ENCODE results near the gene ASPDH.
"Not testable (repeated sequence)": the region's sequence is repeated elsewhere in the genome, so short reads cannot be mapped to it uniquely, and the experiment has no call there.

The ASPDH gene

DNA sequence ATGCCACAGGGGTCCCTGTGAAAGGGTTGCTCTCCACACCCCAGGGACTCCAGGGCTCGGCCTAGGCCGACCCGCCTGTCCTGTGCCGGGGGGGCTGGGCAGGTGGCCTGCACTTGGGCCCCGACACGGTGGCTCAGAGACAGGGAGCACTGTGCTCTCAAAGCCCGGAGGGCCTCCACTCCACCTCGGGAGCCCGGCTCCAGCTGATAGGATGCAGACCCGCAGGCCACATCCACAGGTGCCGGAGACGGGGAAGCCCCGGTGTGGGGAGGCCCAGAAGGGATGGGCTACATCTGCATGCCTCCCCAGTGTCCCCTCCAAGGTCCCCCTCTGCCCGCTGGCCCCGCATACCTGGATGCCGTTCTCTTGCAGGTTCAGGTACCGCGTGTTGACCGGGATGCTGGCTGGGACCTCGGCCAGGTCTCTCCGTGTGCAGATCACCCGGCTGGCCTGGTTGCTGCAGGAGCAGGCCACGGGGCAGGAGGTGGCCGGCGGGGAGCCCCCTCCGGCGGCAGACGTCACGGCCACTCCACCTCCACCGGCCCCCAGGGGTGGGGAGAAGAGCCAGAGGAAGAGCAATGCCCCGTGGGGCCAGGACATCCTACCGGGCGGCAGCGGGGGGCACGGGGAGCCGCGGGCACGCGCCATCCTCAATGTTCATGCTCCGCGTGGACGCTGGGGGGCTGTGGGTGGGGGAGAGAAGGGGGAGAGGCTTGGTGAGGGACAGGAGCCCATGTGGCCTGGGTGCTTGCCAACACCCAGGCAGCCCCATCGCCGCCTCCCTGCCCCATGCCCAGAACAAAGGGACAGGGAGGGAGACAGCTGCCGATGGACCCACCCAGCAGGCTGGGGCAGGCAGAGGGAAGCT lies 34.7 kb upstream of the ASPDH start:
- in situ Hi-C loops (cut with MboI; ENCODE audit: low sequenced_read_pairs): no loop called here

DNA sequence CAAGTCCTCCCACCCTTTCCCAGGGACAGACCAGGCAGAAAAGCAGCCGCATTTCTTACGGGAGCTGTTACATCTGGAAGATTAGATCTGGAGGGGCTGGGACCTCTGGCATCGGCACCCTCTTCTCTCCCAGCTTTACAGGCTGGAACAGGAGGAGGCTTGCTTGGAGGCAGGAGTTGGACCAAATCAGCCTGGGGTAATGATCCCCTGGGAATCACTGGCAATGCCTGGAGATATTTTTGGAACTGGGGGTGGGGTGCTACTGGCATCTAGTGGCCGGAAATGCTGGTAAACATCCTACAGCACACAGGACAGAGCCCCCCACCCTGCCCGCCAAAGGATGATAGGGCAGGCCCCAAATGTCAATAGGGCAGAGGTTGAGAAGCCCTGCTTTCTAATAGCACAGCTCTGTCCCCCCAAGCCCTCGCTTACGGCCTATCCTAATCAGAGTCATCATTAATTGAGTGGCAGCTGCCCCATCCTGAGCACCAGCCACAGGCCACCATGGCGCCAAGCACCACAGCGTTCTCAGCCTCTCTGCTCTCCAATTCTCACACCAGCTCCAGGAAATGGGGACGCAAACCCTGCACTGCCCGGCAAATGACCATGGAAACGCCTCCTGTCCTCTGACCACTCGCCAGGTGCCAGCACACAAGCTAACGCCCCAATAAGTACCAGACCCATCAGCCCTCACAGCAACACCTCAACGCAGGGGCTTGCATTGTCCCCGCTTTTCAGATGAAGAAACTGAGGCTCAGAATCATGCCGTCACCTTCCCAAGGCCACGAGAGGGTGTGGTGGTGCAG lies 33.9 kb upstream of the ASPDH start:
- in situ Hi-C loops (cut with MboI; ENCODE audit: low sequenced_read_pairs): no loop called here

DNA sequence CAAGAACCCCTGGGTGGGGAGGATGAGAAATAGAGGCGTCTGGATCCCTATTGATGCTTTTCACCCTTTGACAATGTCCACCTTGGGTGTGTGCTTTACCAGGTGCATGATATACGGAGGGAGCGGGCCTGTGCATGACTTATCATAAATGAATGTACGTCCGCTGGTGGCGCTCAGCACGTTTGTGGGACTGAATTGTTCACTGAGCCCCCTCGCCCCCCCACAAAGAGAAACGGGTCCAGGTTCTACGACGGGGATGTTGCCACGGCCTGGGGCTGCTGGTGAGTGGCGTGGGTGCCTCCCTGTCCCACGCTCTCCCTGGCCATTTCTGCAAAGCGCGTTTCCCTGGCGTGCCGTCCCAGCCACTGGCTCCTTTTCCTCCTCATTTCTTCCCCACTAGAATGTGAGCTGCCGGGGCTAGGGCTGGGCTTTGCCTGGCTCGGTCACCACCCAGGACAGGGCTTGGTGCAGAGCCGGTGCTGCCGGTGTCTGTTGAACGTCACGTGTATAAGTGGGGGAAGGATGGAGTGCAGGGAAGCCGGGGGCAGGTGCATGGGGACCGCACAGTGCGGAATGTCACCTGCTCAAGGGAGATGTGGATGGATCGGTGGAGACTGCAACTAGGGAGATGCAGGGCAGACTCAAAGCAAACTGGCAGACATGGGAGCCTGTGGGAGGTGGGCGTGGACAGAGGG lies 33.0 kb upstream of the ASPDH start:
- in situ Hi-C loops (cut with MboI; ENCODE audit: low sequenced_read_pairs): no loop called here

DNA sequence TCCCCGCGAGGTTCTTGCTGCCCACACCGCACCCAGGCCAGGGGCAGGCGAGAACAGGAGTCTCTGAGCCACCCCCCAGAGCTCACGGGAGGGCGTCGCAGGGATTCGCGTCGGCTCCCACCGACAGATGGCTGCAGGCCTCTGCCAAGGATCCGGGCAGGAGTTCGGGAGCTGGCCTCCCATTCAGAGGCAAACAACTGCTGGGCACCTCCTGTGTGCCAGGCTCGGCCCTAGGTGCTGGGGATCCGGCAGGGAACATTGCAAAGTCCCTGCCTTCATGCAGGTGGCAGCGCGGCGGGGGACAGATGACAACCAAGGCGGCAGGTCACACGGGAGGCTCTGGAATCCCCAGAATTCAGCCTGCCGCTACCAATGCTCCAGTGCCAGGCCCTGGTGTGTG lies 29.2 kb upstream of the ASPDH start:
- in situ Hi-C loops (cut with MboI; ENCODE audit: low sequenced_read_pairs): no loop called here

DNA sequence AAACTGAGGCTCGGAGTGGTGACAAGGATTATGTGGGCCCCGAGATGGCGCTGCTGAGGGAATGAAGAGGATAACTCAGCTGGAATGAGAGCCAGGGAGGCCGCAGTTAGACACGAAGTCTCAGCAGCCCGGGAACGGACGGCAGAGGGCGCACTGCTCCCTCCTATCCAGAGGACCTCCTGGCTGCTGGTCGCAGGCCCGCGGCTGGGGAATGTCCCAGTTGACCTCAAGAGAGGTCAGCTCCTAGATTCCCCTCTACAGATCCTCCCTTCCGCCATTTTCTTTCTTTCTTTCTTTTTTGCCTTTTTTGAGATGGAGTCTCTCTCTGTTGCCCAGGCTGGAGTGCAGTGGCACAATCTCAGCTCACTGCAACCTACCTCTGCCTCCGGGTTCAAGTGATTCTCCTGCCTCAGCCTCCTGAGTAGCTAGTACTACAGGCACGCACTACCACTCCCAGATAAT lies 24.1 kb upstream of the ASPDH start:
- in situ Hi-C loops (cut with MboI; ENCODE audit: low sequenced_read_pairs): loop anchor here (10.0 kb wide), 1 partner anchor 247 kb away; no protein-coding TSS in a partner anchor

DNA sequence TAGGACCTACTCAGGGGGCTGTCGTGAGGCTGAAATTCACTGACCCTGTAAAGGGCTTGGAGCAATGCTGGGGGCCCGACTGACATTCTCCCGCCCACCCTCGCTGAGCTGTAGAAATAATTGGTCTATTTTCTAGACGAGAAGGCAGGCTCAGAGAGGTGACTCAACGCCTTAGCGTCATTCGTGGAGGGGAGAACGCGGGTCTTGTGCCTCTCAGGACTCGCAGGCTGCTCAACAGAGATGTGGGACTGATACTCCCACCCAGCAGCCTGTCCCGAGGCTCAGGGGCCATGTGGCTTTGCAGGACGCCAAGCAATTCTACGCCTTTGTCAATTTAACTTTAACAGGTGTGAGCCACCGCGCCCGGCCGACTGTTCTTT lies 23.6 kb upstream of the ASPDH start:
- in situ Hi-C loops (cut with MboI; ENCODE audit: low sequenced_read_pairs): loop anchor here (10.0 kb wide), 1 partner anchor 248 kb away; no protein-coding TSS in a partner anchor

DNA sequence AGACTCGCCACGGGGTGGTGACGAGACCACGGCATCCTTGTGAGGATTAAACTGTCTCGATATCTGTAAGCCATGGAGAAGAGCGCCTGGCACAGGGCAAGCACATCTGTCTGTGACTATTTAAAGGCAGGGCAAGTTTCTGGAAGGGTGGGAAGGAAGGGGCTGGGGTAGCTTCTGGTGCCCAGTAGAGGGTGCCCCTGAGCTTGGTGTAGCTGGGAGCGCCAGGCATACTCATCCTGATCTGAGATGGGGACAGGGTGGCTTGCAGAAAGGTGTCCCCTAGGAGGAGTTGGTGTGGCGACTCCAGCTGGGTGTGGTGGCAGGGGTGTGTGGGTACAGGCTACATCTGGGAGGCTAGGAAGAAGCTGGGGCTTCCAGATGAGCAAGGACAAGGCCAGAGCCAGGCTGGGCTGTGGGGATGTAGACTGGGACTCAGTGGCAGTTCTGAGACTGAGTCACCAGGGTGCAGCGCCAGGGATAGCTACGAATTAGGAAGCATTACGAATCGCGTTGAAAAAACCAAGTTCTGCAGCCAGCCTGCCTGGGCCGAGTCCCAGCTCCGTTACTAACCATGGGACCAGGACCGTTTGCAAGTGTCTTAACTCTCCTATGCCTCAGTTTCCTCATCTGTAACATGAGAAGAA lies 23.1 kb upstream of the ASPDH start:
- in situ Hi-C loops (cut with MboI; ENCODE audit: low sequenced_read_pairs): loop anchor here (10.0 kb wide), 1 partner anchor 248 kb away; no protein-coding TSS in a partner anchor

DNA sequence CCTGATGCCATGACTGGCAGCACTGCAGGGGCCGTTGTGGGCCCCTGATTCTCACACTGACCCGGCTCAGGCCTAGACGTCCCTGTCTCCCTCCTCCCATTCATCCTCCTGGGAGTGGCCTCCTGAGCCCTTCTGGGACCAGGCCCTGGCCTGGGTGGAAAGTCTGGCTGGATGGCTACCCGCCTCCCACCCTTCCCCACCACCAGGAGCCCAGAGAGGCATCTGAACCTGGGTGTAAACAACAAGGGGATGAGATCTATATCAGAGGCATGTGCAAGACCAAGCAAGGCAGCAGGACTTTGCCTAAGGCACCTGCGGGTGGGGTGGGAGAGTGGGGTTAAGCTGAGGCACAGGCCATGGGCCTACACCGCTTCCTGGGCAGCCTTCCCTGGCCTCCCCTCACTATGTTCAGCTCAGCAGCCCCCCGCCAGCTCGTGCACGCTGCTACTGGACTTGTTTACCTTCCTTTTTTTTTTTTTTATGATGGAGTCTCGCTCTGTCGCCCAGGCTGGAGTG lies 22.0 kb upstream of the ASPDH start:
- in situ Hi-C loops (cut with MboI; ENCODE audit: low sequenced_read_pairs): loop anchor here (10.0 kb wide), 1 partner anchor 249 kb away; no protein-coding TSS in a partner anchor

DNA sequence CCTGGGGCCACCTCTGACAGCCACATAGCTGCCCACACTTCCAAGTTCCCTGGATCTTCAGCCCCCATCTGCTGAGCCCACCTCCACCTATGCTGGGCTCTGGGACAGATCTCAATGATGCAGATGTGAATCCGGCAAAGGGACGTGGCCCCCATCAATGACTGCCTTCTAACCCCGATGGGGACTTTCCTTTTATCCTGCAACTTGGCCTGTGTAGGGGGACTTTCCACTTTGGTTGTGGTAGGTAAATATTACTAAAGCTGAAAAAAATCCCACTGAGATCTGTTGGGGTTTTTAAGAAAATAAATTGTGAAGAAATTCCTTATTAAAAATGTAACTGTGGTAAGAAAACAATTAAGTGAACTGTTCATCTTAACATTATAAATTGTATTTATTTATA lies 20.8 kb upstream of the ASPDH start:
- in situ Hi-C loops (cut with MboI; ENCODE audit: low sequenced_read_pairs): loop anchor here (10.0 kb wide), 1 partner anchor 250 kb away; no protein-coding TSS in a partner anchor

DNA sequence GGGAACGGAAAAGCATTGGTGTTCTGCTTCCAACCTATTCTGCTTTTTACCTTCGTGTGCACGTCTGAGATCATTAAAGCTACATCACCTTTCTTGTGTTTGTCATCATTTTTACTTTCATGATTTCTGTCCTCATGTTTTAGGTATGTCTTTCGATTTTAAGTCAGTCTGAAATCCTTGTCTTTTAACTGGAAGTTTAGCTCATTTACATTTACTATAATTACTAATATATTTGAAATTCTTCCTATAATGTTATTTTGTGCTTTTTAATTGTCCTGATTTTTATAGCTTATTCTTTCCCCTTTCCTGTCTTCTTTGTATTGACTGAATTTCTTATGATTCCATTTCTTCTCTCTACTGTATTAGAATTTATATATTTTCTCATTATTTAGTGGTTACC lies 19.2 kb upstream of the ASPDH start:
- in situ Hi-C loops (cut with MboI; ENCODE audit: low sequenced_read_pairs): loop anchor here (10.0 kb wide), 1 partner anchor 252 kb away; no protein-coding TSS in a partner anchor

DNA sequence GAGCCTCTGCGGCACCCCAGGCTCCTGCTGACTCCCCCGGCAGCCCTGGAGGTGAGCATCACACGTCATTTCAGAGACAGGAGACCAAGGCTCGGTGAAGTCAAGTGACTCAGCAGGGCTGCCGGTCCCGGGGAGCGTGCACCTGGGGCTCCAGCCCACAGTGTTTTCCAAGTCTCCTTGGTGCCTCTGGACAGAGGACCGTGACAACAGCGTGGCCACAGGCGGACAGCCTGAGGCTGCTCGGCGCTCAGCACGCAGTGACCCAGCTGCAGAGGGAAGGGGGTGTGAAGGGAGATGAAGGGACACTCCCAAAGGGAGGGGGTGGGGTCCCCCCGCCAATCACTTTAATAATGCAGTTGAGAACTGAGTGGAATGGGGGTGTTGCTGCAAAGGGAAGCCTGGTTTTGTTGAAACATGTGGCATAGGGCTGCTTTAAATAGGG lies 17.5 kb upstream of the ASPDH start:
- in situ Hi-C loops (cut with MboI; ENCODE audit: low sequenced_read_pairs): loop anchor here (10.0 kb wide), 1 partner anchor 254 kb away; no protein-coding TSS in a partner anchor

DNA sequence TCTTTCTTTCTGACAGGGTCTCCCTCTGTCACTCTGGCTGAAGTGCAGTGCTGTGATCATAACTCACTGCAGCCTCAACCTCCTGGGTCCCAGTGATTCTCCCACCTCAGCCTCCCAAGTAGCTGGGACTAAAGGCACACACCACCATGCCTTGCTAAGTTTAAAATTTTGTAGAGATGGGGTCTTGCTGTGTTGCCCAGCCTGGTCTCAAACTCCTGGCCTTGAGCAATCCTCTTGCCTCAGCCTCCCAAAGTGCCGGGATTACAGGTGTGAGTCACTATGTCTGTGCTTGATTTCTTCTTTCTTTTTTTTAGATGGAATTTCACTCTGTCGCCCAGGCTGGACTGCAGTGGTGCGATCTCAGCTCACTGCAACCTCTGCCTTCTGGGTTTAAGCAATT lies 14.3 kb upstream of the ASPDH start:
- in situ Hi-C loops (cut with MboI; ENCODE audit: low sequenced_read_pairs): not testable (repeated sequence)

DNA sequence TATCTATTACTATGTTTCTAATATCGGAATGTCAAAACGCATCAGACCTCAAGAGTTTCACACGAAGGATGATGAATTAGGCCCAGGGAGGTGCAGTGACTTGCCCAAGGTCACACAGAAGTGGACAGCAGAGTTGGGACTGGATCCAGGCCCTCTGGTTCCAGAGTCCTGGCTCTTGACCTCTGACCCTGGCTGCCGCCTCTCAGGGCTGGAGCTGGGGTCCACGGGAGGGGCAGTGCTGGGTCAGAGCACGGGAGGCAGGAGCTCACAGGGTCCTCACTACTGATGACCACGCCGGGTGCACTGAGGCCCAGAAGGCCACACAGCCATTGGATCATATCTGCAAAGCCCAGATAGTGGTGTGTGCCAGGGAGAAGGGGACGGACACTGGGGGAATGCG lies 9.2 kb upstream of the ASPDH start:
- in situ Hi-C loops (cut with MboI; ENCODE audit: low sequenced_read_pairs): no loop called here

DNA sequence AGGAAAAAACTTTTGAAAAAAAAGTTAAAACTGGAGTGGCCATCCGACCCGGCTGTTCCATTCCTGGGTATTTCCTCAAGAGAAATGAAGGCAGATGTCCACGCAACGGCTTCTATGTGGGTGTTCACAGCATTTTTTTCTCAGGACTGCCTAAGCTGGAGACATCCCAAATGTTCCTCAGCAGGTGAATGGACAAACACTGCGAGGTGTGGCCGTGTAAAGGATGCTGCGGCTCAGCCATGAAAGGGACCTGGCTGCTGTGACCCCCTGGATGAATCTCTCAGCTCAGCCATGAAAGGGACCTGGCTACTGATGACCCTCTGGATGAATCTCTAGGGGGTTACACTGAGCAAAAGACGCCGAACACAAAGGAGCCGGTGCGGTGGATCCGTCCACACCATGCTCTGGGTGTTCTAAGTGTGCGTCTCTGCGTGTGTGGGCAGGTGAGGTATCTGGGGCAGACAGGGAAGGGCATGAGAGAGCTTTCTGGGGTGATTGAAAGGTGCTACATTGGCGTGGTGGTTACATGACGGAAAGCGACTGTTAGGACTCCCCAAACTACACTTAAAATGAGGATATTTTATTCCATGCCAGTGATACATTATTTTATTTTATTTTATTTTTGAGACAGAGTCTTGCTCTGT lies 7.2 kb upstream of the ASPDH start:
- in situ Hi-C loops (cut with MboI; ENCODE audit: low sequenced_read_pairs): no loop called here

DNA sequence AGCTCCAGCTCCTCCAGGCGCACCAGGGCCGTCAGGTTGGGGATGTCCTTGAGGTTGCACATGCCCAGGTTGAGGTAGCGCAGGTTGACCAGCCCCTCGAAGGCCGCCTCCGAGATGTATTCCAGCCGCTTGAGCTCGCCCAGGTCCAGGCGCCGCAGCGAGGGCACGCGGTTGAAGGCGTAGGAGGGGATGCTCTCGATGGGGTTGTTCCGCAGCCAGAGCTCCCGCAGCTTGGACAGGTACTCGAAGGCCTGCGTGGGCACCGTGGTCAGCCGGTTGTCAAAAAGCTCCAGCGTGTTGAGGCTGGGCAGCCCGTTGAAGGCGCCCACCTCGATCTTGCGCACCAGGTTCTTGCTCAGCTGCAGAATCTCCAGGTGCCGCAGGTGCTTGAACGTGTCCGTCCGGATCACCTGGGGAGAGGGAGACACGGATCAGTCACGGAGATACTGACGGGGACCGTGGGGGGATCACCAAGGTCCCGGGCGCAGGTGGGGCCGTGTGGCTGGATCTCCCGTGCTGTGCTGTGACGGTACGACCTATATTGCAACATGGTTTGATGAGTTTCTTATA lies 5.4 kb upstream of the ASPDH start:
- in situ Hi-C loops (cut with MboI; ENCODE audit: low sequenced_read_pairs): no loop called here

DNA sequence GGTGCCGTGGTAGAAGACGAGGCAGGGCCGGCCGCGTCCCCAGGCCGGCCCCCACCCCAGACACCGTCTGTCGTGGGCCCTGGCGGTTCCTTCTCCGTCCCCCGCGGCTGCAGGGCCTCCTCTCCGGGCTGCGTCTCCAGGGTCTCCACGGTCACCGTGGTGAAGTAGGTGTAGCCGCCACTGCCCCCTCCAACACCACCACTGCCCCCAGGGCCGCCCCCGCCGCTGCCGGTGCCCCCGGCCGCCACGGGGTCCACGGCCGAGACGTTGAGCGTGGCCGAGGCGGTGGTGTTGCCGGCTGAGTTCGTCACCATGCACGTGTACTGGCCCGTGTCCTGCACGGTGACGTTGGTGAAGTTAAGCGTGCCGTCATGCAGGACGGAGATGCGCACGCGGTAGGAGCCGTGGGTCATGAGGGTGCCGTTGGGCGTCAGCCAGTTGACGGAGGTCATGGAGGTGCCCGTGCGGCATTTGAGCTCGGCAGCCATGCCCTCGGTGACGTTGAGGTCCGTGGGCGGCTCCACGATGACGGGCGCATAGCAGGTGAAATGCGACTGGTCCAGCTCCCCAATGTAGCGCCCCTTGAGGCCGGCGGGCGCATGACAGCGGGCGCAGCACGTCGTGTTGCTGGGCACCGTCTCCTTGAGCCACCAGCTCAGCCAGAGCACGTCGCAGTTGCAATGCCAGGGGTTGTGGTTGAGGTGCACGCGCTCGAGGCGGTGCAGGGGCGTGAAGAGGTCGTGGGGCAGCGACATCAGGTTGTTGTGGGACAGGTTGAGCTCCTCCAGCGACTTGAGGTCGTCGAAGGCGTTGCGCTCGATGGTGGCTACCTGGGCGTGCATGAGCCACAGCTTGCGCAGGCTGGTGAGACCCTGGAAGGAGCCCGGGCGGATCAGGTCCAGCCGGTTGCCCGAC lies 4.6 kb upstream of the ASPDH start:
- in situ Hi-C loops (cut with MboI; ENCODE audit: low sequenced_read_pairs): no loop called here

DNA sequence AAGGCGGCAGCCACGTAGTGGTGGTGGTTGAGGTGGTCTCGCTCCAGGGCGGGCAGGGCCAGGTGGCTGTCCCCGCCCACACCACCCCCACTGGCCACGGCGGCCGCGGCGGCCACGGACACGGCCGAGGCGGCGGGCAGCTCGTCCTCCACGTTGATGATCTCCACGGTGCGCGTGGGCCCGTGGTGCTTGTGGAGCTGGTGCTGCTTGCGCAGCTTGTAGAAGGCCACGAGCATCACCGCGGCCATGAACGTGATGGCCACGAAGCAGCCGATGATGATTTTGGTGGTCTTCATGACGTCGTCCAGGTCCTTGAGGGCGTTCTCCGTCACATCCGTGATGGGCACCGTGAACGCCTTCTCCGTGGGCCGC lies 4.0 kb upstream of the ASPDH start:
- in situ Hi-C loops (cut with MboI; ENCODE audit: low sequenced_read_pairs): no loop called here

DNA sequence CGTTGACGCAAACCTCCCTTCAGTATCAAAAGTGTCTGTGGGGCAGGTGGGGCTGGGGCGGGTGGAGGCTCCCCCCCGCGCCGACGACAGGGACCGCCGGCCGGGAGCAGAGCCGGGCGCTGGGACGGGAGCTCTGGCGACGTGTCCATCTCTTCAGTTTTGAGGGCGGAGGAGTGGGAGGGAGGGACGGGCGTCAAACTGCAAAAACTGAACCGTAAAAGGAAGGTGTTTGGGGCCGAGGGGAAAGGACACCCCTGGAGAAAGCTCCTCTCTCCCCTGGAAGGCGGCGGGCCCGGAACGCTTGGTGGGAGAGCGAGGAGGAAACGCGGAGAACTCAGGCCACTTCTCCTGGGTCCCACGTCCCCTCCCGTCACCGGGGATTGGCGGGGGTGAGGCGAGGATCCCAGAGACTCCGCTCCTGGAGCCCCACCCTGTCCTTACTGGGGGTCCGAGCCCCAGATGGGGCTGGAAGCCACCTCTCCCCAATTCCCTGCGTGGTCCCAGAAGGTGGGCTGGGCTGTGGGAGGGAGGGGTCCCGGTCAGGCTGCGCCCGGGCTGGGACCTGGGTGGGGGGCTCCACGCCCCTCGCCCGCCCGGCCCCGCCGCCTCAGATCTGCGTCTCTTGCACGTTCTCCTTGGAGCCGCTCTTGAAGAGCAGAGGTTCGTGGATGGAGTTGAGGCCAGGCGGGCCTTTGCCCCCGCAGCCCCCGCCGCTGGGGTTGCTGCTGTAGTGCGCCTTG lies 3.4 kb upstream of the ASPDH start:
- in situ Hi-C loops (cut with MboI; ENCODE audit: low sequenced_read_pairs): no loop called here
